Stimulated activated CD4-positive, alpha-beta T cell treated with anti-CD3 and anti-CD28 coated beads, Interleukin-2, amount 100 ng/mL, for 24 hours (primary cell): ENCODE measurements around the gene GP2.

ENCODE experiments used
- DNase-seq, 2 donors: peaks; one replicate each; pipeline ENCODE4 v3.0.0-alpha.2; 2020

GP2 gene

GRCh38 chr16:20302389-20302788 lies 24.9 kb downstream of the GP2 start:
- no peak for DNase-seq

GRCh38 chr16:20301840-20302239 lies 25.5 kb downstream of the GP2 start:
- no peak for DNase-seq

DNA sequence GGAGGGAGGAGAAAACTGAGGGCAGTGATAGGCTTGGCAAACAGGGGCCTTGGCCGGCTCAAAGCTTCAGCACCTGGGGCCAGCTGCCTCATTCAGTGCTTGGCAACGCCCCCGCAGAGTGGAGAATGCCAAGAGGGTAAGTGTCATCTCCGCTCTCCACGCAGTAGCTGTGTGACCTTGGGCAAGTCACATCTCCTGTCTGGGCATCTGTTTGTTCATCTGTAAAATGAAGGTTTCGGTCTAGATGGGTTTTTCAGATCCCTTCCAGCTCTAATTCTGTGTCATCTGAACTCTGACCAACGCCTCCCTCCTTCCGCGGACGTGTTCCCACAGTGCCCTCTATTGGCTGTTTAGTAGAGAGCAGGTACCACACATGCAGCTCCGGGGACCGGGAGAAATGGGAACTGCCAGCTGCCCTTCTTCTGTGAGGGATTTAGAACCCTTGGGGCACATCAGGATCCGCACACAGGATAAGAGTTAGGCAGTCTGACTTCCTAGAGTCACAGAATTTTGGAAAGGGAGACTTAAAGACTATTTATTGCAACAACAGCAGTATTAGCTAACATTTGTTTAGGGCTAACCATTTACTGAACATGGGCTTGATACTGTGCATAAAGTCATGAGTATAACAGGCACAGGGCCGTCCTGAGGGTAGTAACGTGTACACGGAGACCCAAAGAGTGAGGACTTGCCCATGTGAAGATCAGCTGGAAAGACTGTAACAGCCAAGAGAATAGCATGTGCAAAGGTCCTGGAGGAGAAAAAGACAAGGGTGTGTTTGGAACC lies 26.8 kb downstream of the GP2 start:
- DNase-seq: peak; percentile 28 to 37

DNA sequence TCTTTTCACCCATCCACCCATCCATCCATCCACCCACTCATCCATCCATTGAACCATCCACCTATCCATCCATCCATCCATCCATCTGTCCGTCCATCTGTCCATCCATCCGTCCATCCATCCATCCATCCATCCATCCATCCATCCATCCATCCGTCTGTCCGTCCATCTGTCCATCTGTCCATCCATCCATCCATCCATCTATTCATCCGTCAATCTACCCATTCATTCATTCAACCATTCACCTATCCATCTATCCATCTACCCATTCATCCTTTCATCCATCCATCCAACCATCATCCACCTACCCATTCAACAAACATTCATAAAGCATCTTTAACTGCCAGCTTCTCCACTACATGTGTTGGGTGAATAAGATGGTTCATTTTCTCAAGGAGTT lies 28.9 kb downstream of the GP2 start:
- no peak for DNase-seq

DNA sequence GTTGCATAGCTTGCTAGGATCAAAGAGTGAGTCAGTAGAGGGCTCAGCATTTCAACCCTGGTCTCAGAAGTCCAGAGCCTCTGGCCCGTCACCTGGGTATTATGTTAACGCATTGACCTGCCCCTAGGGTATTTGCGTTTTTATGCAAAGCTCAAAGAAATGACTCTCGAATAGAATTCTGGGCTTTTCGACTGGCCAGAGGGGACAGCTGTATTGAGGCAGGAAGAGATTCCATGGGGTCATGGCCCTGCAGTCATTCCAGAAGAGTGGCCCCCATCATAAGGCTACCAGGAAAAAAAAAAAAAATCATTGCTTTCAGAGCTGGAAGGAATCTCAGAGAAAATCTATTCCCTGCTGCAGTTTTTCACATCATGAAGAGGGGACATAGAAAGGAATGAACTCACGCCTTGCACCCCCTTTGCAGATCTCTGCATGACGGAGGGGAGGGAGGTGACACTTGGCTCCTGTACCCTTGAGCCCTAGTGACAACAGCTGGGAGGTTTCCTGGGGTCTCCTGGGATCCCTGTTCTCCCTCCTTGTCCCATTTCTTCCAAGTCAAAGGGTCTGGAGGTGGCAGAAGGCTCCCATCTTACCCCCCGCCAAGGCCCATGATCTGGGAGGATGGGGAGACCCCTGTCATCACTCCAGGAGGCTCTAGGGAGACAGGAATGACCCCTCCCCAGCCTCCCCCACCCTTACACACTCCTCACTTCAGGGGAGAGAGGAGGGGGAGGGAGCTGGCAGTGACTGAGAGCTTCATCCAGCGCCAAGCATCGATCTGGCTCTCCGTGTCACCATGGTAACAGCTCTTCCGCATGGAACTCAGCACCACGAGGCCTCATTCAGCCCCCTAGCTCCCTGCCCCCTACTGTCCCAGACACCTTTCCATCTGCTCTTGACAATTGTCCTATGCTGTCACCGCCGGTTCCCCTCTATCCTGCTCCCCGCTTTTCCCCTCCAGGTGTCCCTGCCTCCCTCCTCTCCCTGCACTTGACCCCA lies 35.8 kb downstream of the GP2 start:
- DNase-seq: no peak

DNA sequence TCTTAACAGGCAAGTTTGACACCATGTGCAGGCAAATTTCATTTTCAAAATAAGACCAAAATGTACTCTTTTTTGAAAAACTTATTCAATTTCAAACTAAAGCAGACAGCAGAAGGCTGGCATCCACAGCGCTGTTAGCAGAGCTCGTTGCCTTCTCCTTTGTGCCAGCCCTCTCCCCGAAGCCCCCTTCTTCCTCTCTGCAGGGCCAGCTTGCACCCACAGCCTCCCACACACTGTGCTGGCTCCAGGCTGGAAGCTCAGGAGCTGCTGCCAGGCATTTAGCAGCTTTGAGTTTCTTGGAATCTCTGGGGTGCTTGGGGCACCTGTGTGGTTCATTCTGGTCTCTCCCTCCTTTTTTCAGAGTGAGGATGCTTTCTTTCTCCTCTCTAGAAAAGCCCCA lies 37.7 kb downstream of the GP2 start:
- DNase-seq: no peak

GRCh38 chr16:20285993-20286499 lies 41.3 kb downstream of the GP2 start:
- DNase-seq: no peak

GRCh38 chr16:20280259-20280658 lies 47.1 kb downstream of the GP2 start:
- no peak for DNase-seq

DNA sequence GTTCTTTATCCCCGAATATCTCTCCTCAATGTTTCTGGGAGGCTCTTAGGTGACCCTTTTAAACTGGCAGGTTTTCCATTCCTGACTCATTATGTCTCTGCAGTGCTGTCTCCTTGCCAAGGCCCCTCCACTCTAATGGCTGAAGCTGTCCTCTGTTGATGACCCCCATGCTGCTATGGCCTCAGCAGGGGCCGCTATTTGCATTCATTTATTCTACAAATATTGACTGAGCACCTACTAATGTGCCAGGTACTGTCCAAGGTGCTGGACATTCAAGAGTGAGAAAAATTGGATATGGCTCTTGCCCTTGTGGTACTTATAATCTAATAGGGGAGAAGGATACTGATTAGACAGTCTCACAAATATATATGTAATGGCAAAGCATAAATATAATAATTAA lies 55.4 kb downstream of the GP2 start:
- no peak for DNase-seq

- no peak for DNase-seq
Measured at GRCh38 chr16:20268409-20268808, 58.9 kb downstream of the GP2 start.

- no peak for DNase-seq
Measured at GRCh38 chr16:20265019-20265418, 62.3 kb downstream of the GP2 start.

DNA sequence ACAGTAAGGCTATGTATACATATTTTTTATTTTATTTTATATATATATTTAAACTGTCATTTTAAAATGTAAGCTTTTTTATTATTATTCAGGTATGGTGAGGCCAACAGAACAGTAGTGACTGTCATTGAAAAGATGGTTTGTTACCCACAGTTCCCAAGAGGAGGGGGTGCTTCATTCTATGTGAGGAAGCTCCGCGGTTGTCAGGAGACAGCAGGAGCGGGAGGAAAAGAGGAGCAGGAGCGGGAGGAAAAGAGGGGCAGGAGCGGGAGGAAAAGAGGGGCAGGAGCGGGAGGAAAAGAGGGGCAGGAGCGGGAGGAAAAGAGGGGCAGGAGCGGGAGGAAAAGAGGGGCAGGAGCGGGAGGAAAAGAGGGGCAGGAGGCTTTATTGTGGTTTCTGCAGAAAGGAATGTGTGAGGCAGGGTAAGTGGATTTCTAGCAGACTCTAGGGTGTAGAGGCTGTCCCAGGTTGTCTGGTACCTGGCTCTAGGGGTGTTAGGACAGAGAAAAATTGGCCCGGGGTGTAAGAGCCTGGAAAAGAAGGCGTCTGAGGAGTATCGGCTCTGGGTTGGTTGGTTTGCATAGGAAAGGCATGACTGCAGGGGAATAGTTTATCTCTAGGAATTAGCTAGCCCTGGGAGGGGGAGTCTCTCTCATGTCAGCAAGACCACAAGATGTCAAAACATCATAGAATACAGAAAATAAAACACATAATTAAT lies 64.0 kb downstream of the GP2 start:
- DNase-seq: no peak

DNA sequence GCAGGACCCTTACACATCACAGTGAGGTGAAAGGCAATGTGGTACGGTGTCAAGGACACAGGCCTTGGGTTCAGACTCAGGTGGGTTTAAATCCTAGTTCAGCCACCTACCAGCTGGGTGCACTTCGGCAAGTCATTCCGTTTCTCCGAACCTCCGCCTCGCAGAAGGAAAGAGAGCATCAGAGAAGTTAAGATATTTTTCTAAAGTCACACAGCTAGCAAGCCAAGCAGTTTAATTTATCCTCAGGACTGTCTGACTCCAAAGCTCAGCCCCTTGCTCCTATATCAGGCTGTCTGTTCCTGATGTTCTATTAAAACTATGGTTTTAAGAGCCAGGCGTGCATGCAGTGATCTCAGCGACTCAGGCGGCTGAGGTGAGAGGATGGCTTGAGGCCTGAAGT lies 65.1 kb downstream of the GP2 start:
- DNase-seq: no peak

GRCh38 chr16:20260215-20261009 lies 66.9 kb downstream of the GP2 start:
- no peak for DNase-seq
